Stimulated activated CD4-positive, alpha-beta T cell treated with anti-CD3 and anti-CD28 coated beads, Interleukin-15, amount 100 ng/mL, for 24 hours (primary cell): ENCODE data around the gene TSHZ2.
"Not testable (repeated sequence)": the region's sequence is repeated elsewhere in the genome, so short reads cannot be mapped to it uniquely, and the experiment has no call there.

Experiments used
- DNase-seq: peaks from one replicate; pipeline ENCODE4 v3.0.0-alpha.2; 2020

TSHZ2 gene

GRCh38 chr20:53070706-53071392 is 98.7 kb downstream of the TSHZ2 start:
- peak; percentile 42 for DNase-seq

GRCh38 chr20:53071833-53072232 is 99.7 kb downstream of the TSHZ2 start:
- DNase-seq, result peak; percentile 27

DNA sequence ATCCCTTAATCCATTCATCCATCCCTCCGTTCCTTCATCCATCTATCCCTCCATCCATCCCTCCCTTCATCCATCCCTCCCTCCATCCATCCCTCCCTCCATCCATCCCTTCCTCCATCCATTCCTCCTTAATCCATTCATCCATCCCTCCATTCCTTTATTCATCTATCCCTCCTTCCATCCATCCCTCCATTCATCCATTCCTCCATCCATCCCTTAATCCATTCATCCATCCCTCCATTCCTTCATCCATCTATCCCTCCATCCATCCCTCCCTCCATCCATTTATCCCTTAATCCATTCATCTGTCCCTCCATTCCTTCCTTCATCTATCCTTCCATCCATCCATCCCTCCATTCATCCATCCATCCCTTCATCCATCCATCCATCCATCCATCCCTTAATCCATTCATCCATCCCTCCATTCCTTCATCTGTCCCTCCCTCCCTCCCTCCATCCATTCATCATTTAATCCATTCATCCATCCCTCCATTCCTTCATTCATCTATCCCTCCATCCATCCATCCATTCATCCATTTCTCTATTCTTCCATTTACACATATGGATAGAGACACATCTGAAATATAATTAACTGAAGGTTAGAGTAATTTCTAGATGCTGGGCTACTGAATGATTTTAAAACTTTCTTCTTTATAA is 100.9 kb downstream of the TSHZ2 start:
- no peak for DNase-seq

DNA sequence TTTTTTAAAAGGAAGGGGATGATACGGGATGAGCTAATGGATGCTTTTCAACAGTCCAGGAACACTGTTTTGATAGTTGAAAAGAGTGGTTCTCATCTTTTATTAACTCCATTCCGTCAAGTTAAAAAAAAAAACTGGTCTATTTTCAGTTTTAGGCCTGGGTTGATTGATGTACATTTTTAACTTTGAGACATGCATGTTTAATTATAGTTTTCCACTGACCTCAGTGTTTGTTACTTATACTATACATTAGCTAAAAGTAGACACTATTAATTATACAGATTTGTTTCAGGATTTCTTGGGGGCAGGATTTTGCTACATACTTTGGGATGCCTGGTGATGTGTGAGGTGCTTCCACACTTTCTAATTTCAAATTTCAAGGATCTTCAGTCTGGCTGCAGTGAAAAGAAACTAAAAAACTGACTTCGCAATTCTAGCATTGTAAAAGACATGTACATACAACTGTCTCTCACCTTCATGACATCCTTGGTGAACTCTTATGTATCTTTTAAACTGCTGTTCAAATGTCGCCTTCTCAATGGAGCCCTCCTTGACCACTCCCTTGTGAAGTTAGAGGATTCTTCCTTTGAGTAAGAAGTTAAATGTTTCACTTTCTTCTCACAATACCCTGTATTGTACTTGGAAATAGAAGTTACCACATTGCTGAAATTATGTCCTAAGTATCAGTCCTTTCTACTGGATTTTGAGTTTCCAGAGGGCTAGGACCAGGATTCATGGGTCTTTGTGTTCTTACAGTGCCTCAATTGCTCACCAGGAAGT is 101.7 kb downstream of the TSHZ2 start:
- DNase-seq, result no peak

DNA sequence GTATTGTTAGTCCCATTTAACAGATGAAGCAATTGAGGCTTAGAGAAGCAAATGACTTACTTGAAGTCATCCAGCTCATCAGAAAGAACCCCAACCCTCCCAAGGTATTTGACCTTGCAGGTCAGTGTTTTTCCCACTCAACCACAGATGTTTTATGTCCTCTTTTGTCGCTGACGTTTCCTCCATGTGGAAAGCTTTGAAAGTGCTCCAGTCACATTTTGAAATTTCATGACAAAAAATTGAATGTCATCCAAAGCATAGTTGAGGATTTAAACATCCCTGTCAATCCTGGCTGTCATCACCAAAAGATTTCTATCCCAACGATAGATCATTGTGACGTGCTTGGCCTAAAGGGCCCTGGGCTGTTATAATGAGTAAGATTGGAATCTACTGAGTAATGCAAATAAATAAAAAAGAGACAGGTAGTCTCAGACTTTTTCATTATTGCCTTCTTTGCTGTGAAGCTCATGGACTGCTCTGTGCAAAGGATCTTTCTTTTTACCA is 102.7 kb downstream of the TSHZ2 start:
- no peak for DNase-seq

GRCh38 chr20:53076668-53077067 is 104.5 kb downstream of the TSHZ2 start:
- DNase-seq, result no peak

DNA sequence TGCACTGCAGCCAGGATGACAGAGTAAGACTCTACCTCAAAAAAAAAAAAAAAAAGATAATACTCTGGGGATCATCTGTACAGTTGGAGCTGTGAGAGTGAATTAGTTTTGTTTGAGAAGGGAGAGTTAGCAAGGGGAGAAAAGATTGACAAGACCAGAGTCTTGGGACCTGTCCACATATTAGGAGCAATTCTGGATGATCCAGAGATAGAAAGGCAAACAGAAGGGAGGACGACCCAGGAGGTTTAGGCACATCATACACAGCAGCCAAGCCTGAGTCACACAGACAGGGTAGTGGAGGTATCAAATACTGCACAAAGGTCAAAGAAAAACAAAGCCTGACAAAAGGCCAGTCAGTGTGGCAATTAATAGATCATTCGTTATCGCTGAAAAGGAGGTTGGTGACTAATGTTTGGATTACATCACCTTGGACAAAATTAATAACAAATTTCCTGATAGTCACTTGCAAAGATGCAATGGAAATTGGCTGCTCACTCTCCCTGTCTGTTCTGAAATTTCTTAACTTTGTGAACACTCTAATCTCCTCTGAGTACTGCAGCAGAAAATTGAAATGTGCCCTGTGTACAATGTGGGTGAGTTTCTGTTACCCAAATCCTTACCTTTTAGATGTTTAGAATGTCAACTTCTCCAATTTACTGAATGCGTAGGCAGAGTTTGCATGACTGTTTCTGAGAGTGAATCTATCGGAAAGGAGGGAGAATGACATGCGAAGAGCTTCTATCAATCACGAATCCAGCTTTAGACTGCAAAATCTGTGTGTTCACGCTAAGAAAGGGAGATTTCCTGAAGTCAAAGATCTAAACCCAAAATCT is 105.4 kb downstream of the TSHZ2 start:
- peak; percentile 54 for DNase-seq

DNA sequence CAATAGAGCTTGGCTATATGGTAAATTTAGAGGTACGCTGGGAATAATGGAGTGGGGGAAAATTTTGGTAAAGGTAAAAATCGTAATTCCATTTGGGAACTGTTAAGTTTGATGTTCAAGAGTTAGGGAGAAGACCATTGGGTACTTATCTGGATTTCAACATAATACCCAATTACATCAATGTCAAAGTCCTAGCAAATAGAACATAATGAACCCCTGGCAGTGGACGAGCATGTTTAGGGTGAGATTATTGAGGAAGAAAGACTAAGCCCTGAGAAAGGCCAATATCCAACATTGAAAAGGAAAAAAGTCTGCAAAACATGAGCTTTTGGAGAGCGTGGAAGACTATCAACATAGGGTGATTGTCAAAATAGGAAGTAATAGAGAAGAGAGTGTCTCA is 106.6 kb downstream of the TSHZ2 start:
- no peak for DNase-seq

DNA sequence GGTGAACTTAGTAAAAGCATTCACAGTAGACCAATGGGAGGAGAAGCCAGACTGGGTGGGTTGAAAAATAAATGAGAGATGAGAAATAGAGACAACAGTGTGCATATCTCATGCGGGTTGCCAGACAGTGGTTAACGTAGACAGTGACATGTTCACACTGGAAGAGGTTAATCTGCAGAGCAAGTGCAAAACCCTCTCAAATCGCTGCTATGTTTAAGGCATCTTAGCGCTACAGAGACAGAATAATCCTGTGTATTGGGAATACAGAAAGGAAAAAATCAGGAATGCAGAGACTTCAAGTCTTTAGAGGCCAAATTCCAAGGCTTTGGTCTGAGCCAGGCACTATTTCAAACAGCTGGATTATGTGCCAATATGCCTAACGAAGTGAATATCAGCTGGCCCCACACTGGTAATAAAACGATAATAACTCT is 107.1 kb downstream of the TSHZ2 start:
- no peak for DNase-seq

GRCh38 chr20:53079828-53080686 is 107.9 kb downstream of the TSHZ2 start:
- DNase-seq, result no peak

DNA sequence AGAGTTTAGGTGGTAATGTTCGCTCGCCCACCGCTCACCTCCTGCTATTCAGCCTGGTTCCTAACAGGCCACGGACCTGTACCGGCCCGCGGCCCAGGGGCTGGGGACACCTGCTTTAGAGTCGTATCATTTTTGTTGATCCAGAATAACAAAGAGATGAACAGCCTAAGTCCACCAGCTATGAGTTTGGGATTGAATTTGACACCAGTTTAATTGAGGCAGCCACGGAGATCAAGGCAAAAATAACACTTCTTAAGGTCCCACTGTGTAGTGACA is 108.5 kb downstream of the TSHZ2 start:
- DNase-seq, result no peak

DNA sequence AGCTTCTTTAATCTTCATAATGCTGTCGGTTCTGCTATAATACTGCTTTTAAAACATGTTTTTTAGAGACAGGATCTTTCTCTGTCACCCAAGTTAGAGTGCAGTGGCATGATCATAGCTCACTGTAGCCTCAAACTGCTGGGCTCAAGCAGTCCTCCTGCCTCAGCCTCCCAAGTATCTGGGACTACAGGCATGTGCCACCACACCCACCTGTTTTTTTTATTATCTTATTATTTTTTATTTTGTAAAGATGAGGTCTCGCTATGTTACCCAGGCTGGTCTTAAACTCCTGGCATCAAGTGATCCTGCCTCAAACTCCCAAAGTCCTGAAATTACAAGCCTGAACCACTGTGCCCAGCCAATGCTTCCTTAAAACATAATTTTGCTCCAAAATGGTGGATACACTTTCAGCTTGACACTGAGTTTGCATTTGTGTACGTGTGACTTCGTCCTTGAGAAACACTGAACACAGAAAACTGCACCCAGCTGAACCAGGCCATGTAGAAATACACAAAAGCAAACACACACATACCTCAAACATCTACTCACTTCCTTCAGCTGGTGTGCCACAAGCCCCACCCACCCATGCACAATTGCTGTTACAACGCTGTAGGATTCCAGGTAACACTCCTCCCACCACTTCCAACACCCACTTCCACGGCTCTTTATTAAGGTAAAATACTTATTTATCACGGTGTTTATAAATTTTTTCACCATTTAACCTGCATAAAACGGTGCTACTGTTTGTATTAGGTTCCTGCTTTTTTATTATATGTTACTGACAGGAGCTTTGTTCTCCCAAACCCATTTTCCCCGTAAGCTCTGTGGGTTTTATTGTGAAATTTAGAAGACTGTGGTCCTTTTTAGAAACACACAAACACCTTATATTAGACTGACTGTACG is 109.1 kb downstream of the TSHZ2 start:
- peak; percentile 52 for DNase-seq

GRCh38 chr20:53081916-53082863 is 110.0 kb downstream of the TSHZ2 start:
- DNase-seq, result no peak

- DNase-seq, result no peak
Observed at GRCh38 chr20:53083411-53083810, 111.3 kb downstream of the TSHZ2 start.

DNA sequence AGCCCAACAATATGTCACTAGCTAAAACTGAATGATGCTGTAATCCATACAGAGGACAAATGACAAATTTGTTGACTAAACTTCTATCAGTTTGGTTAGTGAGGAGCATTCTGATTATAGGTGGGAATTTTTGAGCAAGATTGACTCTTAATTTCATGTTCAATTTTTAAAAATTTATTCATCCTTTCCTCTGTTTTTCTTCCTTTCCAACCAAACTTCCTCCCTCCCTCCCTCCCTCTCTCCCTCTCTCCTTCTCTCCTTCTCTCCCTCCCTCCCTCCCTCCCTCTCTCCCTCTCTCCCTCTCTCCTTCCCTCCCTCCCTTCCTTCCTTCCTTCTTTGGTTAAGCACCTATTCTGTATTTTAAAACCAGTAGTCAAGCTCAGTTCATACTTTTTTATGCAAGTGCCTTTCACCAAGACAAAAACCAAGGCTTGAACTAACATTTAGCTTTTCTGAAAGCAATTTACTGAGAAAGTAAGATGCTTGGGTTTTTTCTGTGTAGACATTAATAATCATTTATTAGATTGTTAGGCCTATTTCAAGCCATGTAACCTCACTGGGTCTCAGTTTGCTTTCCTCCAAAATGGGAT is 112.3 kb downstream of the TSHZ2 start:
- no peak for DNase-seq

GRCh38 chr20:53085720-53086119 is 113.6 kb downstream of the TSHZ2 start:
- DNase-seq, result no peak

DNA sequence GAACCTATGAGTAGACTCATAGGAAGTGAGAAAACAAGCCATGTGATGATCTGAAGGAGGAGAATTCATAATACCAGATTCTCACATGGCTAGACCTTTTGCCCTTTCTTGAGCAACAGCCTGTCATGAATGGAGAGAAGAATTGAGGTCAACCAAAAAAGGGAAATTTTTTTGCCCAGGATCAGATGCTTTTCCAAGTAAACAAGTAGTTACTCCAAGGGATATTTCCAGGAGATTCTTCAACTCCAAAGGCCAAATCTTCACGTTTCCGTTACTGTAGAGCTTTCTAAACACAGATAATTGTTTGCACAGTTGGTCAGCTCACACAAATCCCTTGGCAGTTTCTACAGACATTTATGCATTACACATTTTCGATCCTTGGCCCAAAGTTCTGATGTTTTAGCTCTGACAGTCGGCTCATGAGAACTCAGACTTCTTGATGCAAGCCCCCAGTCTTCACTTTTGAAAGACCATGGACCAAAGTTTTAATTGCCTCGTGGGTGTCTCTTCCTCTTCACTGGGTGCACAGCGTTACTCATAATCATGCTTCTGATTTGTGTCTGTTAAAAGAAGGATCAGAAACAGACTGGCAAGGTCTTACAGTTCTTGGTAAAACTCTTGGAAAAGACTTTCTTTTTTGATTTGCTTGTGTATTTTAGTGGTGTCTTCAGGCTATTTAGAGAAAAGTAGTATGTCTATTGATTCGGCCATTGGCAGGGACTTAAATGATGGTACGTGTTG is 115.0 kb downstream of the TSHZ2 start:
- no peak for DNase-seq

- no peak for DNase-seq
Observed at GRCh38 chr20:53088786-53089185, 116.6 kb downstream of the TSHZ2 start.

DNA sequence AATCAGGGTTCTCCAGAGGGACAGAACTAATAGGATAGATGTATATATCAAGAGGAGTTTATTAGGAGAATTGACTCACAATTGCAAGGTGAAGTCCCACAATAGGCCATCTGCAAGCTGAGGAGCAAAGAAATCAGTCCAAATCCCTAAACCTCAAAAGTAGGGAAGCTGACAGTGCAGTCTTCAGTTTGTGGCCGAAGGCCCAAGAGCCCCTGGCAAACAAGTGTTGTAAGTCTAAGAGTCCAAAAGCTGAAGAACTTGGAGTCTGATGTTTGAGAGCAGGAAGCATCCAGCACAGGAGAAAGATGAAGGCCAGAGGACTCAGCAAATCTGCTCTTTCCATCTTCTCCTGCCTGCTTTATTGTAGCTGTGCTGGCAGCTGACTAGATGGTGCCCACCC is 117.7 kb downstream of the TSHZ2 start:
- DNase-seq, result not testable (repeated sequence)
